ENCODE data around the gene LALBA. TPM values are rescaled to one million over a fixed set of nuclear protein-coding genes. Genes with fewer than 3 reads are reported as not detected.

Gene LALBA
- total RNA-seq, 6 donors from 2014 or later, result not detected

DNA sequence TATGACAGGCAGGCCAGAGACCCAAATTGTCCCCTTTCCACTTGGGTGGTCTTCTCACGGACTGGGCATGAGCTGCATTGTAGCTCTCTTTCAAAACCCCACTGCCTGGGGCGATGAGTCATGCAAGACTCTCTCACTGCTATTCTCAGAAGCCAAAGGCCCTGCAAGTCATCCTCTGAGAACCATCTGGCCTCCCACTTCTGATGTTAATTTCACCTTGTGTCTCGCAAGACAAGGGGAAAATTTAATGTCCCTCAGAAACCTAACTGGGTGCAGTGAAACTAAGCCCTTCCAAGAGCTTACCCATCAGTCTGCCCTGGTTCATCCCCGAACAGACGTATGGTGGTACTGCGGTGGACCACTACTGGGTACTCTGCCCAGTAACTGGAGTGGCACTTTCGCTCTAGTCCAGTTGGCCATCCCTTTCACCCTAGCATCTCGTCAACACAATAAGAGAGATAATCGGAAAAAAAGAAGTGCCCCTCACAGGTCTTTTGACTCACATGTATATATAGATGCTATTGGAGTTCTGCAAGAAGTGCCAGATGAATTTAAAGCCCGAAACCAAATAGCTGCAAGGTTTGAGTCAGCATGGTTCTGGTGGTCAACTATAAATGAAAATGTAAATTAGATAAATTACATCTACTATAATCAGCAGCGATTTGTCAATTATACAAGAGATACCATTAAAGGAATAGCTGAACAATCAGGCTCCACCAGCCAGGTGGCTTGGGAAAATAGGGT is 31.3 kb upstream of the LALBA start:
- Histone ChIP-seq H3K4me1 (no peaks in the 10 kb centered on the region), H3K36me3 (no peaks in the 10 kb centered on the region), H3K9me3 (peaks cover 0 to 19% (median 4%) of the 10 kb centered on the region in 4 donors), H3K27ac (no peak overlapping the region), H3K4me3 (no peak overlapping the region), H3K27me3 (no peaks in the 10 kb centered on the region)
- DNase-seq (no peak), ATAC-seq (ENCODE audit: low FRiP score in 2 of 2) (no peak)
- WGBS, 2 donors, result 84 to 86% methylated on average over 11 of the region's 11 CpGs
- no peak for TF ChIP-seq CTCF (IDR thresholded peaks at IDR 0.05)
- no peak for TF ChIP-seq POLR2AphosphoS5 (IDR thresholded peaks at IDR 0.05)
- no peak for TF ChIP-seq EP300 (IDR thresholded peaks at IDR 0.05)
- no peak for TF ChIP-seq POLR2A (IDR thresholded peaks at IDR 0.05)

DNA sequence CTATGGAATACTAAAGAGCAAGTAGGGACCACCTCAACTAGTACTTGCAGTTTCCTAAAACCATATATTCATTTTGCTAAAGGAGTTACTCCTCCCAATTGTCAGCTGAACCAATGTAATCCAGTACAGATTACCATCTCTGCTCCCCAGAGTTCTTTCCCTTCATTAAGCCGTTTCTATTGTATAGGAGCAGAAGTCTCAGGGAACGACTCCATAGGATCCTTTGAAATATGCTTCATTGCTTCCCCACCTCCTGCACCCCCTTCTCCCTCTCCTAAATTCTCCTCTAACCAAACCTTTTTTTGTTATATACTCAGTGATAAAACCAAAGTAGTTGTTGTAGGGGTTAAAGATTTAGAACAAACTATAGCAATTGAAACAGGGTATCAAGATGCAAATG is 30.7 kb upstream of the LALBA start:
- no peak for DNase-seq
- Histone ChIP-seq H3K27ac (no peak overlapping the region), H3K36me3 (no peaks in the 10 kb centered on the region), H3K27me3 (no peaks in the 10 kb centered on the region), H3K9me3 (peaks cover 0 to 13% (median 2%) of the 10 kb centered on the region in 4 donors), H3K4me1 (no peaks in the 10 kb centered on the region), H3K4me3 (no peak overlapping the region)
- WGBS, 2 donors, result 73 to 78% methylated on average over 2 of the region's 2 CpGs
- no peak for ATAC-seq (ENCODE audit: low FRiP score in 2 of 2)
- no peak for TF ChIP-seq POLR2AphosphoS5 (IDR thresholded peaks at IDR 0.05)
- TF ChIP-seq CTCF (IDR thresholded peaks at IDR 0.05), result no peak
- no peak for TF ChIP-seq EP300 (IDR thresholded peaks at IDR 0.05)
- no peak for TF ChIP-seq POLR2A (IDR thresholded peaks at IDR 0.05)

- H3K36me3 ChIP-seq, result no peaks in the 10 kb centered on the region
- 69 to 72% methylated on average over 2 of the region's 2 CpGs for WGBS, 2 donors
- TF ChIP-seq CTCF (IDR thresholded peaks at IDR 0.05) (no peak), POLR2A (IDR thresholded peaks at IDR 0.05) (no peak), POLR2AphosphoS5 (IDR thresholded peaks at IDR 0.05) (no peak), EP300 (IDR thresholded peaks at IDR 0.05) (no peak)
Observed at GRCh38 chr12:48592591-48593086, 22.8 kb upstream of the LALBA start.

DNA sequence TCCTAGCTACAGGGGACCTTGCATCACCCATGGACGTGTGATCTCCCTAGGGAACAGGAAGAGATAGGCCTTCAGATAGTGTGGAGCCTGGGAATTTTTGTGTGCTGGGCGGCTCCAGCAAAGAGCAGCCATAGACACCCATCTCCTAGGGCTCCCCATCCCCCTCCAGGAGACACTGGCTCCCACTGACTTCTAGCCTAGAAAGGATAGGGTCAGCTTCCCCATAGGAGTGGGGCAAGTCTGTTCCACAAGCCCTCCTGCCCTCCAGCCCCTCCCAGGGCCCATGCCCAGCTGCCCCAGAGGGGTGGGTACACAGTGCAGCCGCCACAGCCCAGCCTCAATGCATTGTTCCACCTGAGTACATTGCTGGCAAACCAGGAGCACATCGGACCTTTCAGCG is 16.5 kb upstream of the LALBA start:
- DNase-seq (peak in 1 of 2 donors; percentile 25), ATAC-seq (ENCODE audit: low FRiP score in 2 of 2) (no peak)
- no peaks in the 10 kb centered on the region for H3K4me1 ChIP-seq
- no peak overlapping the region for H3K27ac ChIP-seq
- no peaks in the 10 kb centered on the region for H3K9me3 ChIP-seq
- no peaks in the 10 kb centered on the region for H3K27me3 ChIP-seq
- WGBS, 2 donors, result 89 to 100% methylated on average over 2 to 5 of the region's 5 CpGs
- H3K4me3 ChIP-seq, result no peak overlapping the region
- TF ChIP-seq POLR2AphosphoS5 (IDR thresholded peaks at IDR 0.05) (no peak), EP300 (IDR thresholded peaks at IDR 0.05) (no peak), POLR2A (IDR thresholded peaks at IDR 0.05) (no peak), CTCF (IDR thresholded peaks at IDR 0.05) (no peak)
- no peaks in the 10 kb centered on the region for H3K36me3 ChIP-seq

More at GRCh38 chr12:48592591-48593086, 22.8 kb upstream of the LALBA start:
- H3K4me1 ChIP-seq, result no peaks in the 10 kb centered on the region
- no peak overlapping the region for H3K27ac ChIP-seq
- ATAC-seq (ENCODE audit: low FRiP score in 2 of 2) (no peak), DNase-seq (no peak)
- no peaks in the 10 kb centered on the region for H3K27me3 ChIP-seq
- H3K4me3 ChIP-seq, result no peak overlapping the region
- peaks cover 0 to 4% (median 0%) of the 10 kb centered on the region in 4 donors for H3K9me3 ChIP-seq

- Histone ChIP-seq H3K27ac (no peak overlapping the region), H3K4me1 (no peaks in the 10 kb centered on the region), H3K9me3 (no peaks in the 10 kb centered on the region), H3K27me3 (no peaks in the 10 kb centered on the region), H3K36me3 (no peaks in the 10 kb centered on the region), H3K4me3 (no peak overlapping the region)
- DNase-seq (no peak), ATAC-seq (ENCODE audit: low FRiP score in 2 of 2) (no peak)
- WGBS, 2 donors, result 42 to 48% methylated on average over 2 of the region's 2 CpGs
- no peak for TF ChIP-seq EP300 (IDR thresholded peaks at IDR 0.05)
- TF ChIP-seq POLR2A (IDR thresholded peaks at IDR 0.05), result no peak
- TF ChIP-seq POLR2AphosphoS5 (IDR thresholded peaks at IDR 0.05), result no peak
- TF ChIP-seq CTCF (IDR thresholded peaks at IDR 0.05), result no peak
Observed at GRCh38 chr12:48583728-48584127, 13.9 kb upstream of the LALBA start.
